GM13977 (cell line): ENCODE results near the gene COL2A1.

ENCODE experiments used
- DNase-seq: peaks from one replicate; pipeline ENCODE4 v3.0.0; 2012; ENCODE audit warnings: low spot score
- in situ Hi-C: fragments of 300-500 bp; cut with MboI; formaldehyde crosslinking; loops from one replicate; pipeline ENCODE4 v1.12.0; 2022; ENCODE audit warnings: low sequenced_read_pairs, low pct_unique_long_range_greater_than_20kb, mixed read lengths, inconsistent platforms; ENCODE audit not compliant: unreplicated experiment
- TF ChIP-seq, protein P1 (sequence below): IDR thresholded peaks from 2 replicates; pipeline ENCODE4 v1.5.1; 2012; ENCODE audit warnings: mild to moderate bottlenecking, control low read depth; ENCODE audit not compliant: insufficient read depth; ENCODE audit errors: extremely low read depth, missing control alignments

Gene COL2A1

DNA sequence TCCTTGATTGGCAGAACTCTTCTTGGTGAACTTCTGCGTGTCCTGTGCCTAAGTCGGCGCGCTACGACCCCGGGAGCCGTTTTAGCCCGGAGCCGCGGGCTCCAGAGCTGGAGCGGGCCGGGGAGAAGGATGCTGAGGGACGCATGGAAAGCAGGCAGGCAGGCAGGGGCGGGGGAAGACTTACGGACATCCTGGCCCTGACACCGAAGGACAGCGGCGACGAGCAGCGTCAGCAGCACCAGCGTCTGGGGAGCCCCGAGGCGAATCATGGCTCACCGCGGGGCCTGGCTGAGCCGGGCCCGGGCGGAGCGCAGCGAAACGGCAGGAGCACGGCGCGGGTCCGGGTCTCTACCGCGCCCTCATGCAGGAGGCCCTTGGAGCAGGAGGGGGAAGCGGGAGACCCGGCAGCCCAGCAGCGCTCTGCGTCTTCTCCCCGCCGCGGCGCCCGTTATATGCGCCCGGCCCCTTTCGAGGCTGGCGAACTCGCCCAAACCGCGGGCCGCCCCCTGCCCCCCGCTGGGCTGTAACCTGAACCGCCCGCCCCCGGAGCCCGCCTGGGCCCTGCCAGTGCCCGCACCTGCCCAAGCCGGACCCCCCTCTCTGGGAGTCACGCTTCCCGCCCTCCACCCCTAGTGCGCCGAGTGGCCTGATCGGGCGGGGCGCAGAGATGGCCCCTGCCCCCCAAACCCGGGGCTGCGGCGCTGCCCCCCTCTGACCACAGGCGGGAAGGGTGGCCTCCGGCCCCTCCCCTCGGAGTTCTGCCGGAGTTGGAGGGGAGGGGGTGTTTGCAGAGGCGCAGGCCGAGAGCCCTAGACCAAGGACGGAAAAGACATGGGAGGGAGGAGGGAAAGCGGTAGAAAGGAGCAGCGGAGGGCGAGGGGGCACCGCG, at the start of gene COL2A1:
Gene COL2A1 (minus strand): TSS at position 424 of the 889 bp plus-strand sequence. CDS start 155 bp downstream, at position 269.
- in situ Hi-C loops, result no loop called here
- TF ChIP-seq, protein P1, sequence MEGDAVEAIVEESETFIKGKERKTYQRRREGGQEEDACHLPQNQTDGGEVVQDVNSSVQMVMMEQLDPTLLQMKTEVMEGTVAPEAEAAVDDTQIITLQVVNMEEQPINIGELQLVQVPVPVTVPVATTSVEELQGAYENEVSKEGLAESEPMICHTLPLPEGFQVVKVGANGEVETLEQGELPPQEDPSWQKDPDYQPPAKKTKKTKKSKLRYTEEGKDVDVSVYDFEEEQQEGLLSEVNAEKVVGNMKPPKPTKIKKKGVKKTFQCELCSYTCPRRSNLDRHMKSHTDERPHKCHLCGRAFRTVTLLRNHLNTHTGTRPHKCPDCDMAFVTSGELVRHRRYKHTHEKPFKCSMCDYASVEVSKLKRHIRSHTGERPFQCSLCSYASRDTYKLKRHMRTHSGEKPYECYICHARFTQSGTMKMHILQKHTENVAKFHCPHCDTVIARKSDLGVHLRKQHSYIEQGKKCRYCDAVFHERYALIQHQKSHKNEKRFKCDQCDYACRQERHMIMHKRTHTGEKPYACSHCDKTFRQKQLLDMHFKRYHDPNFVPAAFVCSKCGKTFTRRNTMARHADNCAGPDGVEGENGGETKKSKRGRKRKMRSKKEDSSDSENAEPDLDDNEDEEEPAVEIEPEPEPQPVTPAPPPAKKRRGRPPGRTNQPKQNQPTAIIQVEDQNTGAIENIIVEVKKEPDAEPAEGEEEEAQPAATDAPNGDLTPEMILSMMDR, result no peak
- DNase-seq, result peak; percentile 53

DNA sequence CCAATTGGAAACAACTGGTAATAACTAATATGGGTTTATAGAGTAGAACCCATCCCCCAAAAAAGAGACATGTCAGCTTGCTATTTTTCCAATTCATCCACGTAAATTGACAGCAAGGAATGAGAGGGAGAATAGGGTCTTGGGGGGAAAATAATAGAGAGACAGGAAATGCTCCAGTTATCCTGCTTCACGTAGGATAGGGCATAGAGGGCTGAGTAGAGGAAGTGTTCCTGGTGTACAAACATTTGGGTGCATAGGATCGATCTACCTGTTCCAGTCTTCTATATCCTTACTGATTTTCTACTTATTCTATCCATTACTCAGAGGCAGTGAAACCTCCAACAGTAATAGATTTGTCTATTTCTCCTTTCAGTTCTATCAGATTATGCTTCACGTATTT, 49.6 kb upstream of the COL2A1 start:
- TF ChIP-seq, protein P1, result no peak
- DNase-seq, result no peak
- in situ Hi-C loops, result no loop called here

DNA sequence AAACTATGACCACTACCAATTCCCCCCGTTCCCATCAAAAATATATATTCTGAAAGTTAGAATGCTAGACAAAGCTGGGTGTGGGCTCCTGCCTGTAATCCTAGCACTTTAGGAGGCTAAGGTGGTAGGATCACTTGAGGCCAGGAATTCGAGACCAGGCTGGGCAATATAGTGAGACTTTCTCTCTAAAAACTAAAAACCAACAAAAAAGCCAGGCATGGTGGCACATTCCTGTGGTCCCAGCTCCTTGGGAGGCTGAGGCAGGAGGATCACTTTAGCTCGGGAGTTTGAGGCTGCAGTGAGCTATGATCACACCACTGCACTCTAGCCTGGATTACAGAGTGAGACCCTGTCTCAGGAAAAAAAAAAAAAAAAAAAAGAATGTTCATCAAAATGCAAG, 48.8 kb upstream of the COL2A1 start:
- DNase-seq, result no peak
- TF ChIP-seq, protein P1, result no peak
- in situ Hi-C loops, result no loop called here

DNA sequence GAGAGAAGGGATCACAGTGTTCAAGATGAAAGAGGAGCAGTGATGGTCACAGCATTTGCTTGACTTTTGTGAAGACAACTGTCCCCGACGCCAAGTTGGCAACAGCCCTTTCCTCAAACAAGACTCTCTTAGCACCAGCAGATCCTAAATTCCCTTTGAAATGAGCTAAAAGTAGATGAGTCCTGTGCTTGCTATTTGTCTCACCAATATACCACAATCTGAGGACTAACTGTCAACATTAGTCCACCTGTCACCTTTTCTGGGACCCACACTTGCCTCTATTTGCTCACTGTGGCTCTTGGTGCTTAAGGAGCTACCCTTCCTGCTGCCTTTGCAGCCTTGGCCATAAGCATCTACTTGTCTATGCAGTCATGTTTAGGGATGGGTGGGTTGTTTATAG, 47.4 kb upstream of the COL2A1 start:
- in situ Hi-C loops, result no loop called here
- TF ChIP-seq, protein P1, result no peak
- no peak for DNase-seq

DNA sequence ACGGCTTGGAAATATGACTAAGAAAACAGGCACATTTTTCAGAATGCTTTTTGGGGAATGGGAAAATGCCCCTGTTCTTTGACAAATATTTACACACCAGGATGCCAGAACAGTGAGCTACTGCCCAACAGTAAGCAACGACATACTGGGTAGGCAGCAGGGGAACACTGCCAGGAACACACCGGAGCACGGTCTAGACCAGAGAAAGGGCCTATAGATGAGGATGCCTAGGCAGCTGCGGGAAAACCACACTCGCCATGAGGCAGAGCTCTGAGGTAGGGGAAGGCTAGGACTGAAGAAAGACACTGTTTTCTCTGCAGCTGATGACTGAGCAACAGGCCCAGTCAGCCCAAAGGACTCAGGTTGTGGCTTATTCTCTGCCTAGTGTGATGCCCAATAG, 45.9 kb upstream of the COL2A1 start:
- no peak for DNase-seq
- in situ Hi-C loops, result no loop called here
- TF ChIP-seq, protein P1, result no peak

DNA sequence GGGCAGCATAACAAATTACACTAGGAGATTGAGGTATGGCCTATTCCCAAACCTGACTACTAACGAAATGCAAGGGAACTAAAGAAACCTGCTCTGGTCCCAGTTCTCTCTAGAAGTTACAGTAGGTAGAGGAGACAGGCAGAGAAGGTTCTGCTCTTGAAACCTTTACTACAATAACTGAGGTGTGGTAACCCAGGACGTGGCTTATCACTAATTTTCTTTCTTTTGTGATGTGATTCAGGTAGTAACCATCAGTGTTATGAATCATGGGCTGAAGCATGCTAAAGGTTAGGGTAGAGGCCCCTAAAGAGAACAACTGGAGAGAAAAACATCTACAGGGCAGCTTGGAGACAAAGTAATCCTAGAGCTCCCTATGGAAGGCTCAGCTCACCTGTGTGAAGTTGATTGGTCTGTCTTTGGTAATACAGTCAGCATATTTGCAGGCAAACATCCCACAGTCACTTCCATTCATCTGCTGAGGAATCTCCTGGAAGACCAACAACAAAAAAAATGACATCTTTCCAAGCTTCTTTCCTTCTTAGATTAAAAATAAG, 41.8 kb upstream of the COL2A1 start:
- no peak for DNase-seq
- in situ Hi-C loops, result no loop called here
- TF ChIP-seq, protein P1, result no peak
